ENCODE data around the gene SUSD6.

GRCh38 chr14:69684461-69685217 lies 73.2 kb downstream of the SUSD6 start:
- no peak for TF ChIP-seq RCOR1 (IDR thresholded peaks at IDR 0.05; ENCODE audit: low read length)
- TF ChIP-seq GABPA (IDR thresholded peaks at IDR 0.05; ENCODE audit: low read depth), result no peak
- no peak for TF ChIP-seq CTCF (IDR thresholded peaks at IDR 0.05)
- no peak for TF ChIP-seq EP300 (IDR thresholded peaks at IDR 0.05; ENCODE audit: borderline replicate concordance in 1 of 2, low read depth in 1 of 2, low read length in 1 of 2)
- no peak for TF ChIP-seq TAF1 (IDR thresholded peaks at IDR 0.05; ENCODE audit: borderline replicate concordance, low read depth, low read length)
- TF ChIP-seq SIN3A (IDR thresholded peaks at IDR 0.05; ENCODE audit: borderline replicate concordance, low read depth, low read length), result no peak
- TF ChIP-seq GATA2 (CRISPR knock-in tag; IDR thresholded peaks at IDR 0.05), result no peak
- TF ChIP-seq YY1 (IDR thresholded peaks at IDR 0.05; ENCODE audit: low read depth), result no peak
- no peak for TF ChIP-seq RAD21 (IDR thresholded peaks at IDR 0.05; ENCODE audit: low read length)
- no peak for TF ChIP-seq JUND (IDR thresholded peaks at IDR 0.05)
